OCI-LY7 (cell line): ENCODE results near the gene CHCHD6.

ENCODE experiments used
- EZH2phosphoT487 ChIP-seq: fragments of 200-600 bp; sonication (generic); IDR thresholded peaks from 2 replicates; pipeline ENCODE4 v1.6.1; 2018; ENCODE audit warnings: low read depth, borderline replicate concordance, mild to moderate bottlenecking, mixed run types, antibody characterized with exemption, low read length, moderate library complexity, mixed read lengths
- TF ChIP-seq, protein P1 (sequence below): fragments of 200-600 bp; sonication (generic); conservative IDR thresholded peaks from 2 replicates; pipeline ENCODE4 v1.5.1; 2014; ENCODE audit warnings: mild to moderate bottlenecking, antibody characterized with exemption, low read length, moderate library complexity, mixed read lengths

DNA sequence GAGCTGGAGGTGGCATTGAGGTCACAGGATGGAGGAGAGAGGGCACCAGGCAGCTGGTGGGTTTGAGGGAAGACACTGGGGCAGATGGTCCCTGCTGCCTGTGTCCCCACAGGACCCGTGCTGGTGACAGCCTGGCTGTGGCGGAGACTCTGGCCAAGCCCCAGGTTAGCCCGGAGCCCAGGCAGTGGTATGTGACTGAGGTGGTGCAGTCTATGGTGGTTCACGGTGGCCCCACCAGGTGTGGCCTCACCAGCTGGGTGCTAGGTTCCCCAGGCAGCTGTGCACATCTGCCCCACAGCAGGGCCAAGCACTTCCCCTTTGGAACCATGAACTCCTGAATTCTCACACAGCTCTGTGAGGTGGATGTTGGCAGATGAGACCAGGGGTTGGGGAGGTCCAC lies 294.3 kb downstream of the CHCHD6 start:
- TF ChIP-seq, protein P1, sequence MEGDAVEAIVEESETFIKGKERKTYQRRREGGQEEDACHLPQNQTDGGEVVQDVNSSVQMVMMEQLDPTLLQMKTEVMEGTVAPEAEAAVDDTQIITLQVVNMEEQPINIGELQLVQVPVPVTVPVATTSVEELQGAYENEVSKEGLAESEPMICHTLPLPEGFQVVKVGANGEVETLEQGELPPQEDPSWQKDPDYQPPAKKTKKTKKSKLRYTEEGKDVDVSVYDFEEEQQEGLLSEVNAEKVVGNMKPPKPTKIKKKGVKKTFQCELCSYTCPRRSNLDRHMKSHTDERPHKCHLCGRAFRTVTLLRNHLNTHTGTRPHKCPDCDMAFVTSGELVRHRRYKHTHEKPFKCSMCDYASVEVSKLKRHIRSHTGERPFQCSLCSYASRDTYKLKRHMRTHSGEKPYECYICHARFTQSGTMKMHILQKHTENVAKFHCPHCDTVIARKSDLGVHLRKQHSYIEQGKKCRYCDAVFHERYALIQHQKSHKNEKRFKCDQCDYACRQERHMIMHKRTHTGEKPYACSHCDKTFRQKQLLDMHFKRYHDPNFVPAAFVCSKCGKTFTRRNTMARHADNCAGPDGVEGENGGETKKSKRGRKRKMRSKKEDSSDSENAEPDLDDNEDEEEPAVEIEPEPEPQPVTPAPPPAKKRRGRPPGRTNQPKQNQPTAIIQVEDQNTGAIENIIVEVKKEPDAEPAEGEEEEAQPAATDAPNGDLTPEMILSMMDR = no peak
- no peak for TF ChIP-seq EZH2phosphoT487
